GM19043 (cell line): ENCODE measurements around the gene MYLK4.
"Not testable (repeated sequence)": the region's sequence is repeated elsewhere in the genome, so short reads cannot be mapped to it uniquely, and the experiment has no call there.

Experiments used
- ATAC-seq: cut with Tn5 transposase; IDR thresholded peaks from one replicate; pipeline ENCODE4 v1.9.1; 2021; ENCODE audit warnings: low read depth; ENCODE audit not compliant: unreplicated experiment

Gene MYLK4

GRCh38 chr6:2780102-2780737, 29.5 kb upstream of the MYLK4 start:
- ATAC-seq = no peak

- no peak for ATAC-seq
Measured at GRCh38 chr6:2777249-2777648, 26.5 kb upstream of the MYLK4 start.

GRCh38 chr6:2775003-2775402, 24.3 kb upstream of the MYLK4 start:
- ATAC-seq = no peak

- ATAC-seq = no peak
Measured at GRCh38 chr6:2773449-2773848, 22.7 kb upstream of the MYLK4 start.

- no peak for ATAC-seq
Measured at GRCh38 chr6:2772840-2773239, 22.1 kb upstream of the MYLK4 start.

- no peak for ATAC-seq
Measured at GRCh38 chr6:2771079-2771478, 20.4 kb upstream of the MYLK4 start.

- no peak for ATAC-seq
Measured at GRCh38 chr6:2770171-2770570, 19.4 kb upstream of the MYLK4 start.

GRCh38 chr6:2768696-2769095, 18.0 kb upstream of the MYLK4 start:
- ATAC-seq = no peak

GRCh38 chr6:2767657-2768524, 17.2 kb upstream of the MYLK4 start:
- no peak for ATAC-seq

GRCh38 chr6:2766767-2767656, 16.3 kb upstream of the MYLK4 start:
- no peak for ATAC-seq

- ATAC-seq = peak; percentile 17
Measured at GRCh38 chr6:2765896-2766766, 15.4 kb upstream of the MYLK4 start.

GRCh38 chr6:2765166-2765895, 14.6 kb upstream of the MYLK4 start, which contains the start of gene WRNIP1:
Gene WRNIP1 (plus strand): TSS chr6:2765393. CDS start chr6:2765623, 230 bp downstream.
- peak; percentile 82 for ATAC-seq

- peak; percentile 52 for ATAC-seq
Measured at GRCh38 chr6:2764610-2765165, 14.0 kb upstream of the MYLK4 start.

GRCh38 chr6:2763876-2764540, 13.3 kb upstream of the MYLK4 start:
- no peak for ATAC-seq

GRCh38 chr6:2763345-2763841, 12.7 kb upstream of the MYLK4 start:
- ATAC-seq = no peak

- ATAC-seq = not testable (repeated sequence)
Measured at GRCh38 chr6:2762868-2763267, 12.1 kb upstream of the MYLK4 start.

GRCh38 chr6:2760882-2761842, 10.4 kb upstream of the MYLK4 start:
- no peak for ATAC-seq
